Activated CD4-positive, alpha-beta T cell treated with anti-CD3 and anti-CD28 coated beads for 36 hours (primary cell): ENCODE measurements around the gene ZNF414. TPM values are rescaled to one million over a fixed set of nuclear protein-coding genes. Genes with fewer than 3 reads are reported as not detected.
"Not testable (repeated sequence)": the region's sequence is repeated elsewhere in the genome, so short reads cannot be mapped to it uniquely, and the experiment has no call there.

Experiments
- ATAC-seq: fragments of 200-7000 bp; cut with Tn5 transposase; one replicate; pipeline ENCODE4 v1.10.0; 2021; ENCODE audit warnings: mild to moderate bottlenecking, moderate library complexity
- CTCF ChIA-PET: fragments of 350-600 bp; sonication (Branson Sonifier 250); formaldehyde crosslinking; loops from one replicate; lab custom pipeline; 2021; ENCODE audit warnings: antibody characterized with exemption; lab: Charles Lee
- POLR2A ChIA-PET: fragments of 350-600 bp; sonication (Branson Sonifier 250); formaldehyde crosslinking; loops from one replicate; lab custom pipeline; 2021; ENCODE audit warnings: antibody characterized with exemption, inconsistent platforms; lab: Charles Lee
- DNase-seq: peaks from one replicate; pipeline ENCODE4 v3.0.0-alpha.2; 2020
- H3K27ac Mint-ChIP-seq: one replicate; pipeline ENCODE4 v1.8.0; 2021; ENCODE audit warnings: mixed read lengths
- H3K27me3 Mint-ChIP-seq: one replicate; pipeline ENCODE4 v1.8.0; 2021; ENCODE audit warnings: mixed read lengths
- H3K36me3 Mint-ChIP-seq: one replicate; pipeline ENCODE4 v1.8.0; 2021; ENCODE audit warnings: low read depth, mixed read lengths
- H3K4me1 Mint-ChIP-seq: one replicate; pipeline ENCODE4 v1.8.0; 2021; ENCODE audit warnings: mixed read lengths
- H3K4me3 Mint-ChIP-seq: one replicate; pipeline ENCODE4 v1.8.0; 2021; ENCODE audit warnings: mild to moderate bottlenecking, moderate library complexity, mixed read lengths
- H3K9me3 Mint-ChIP-seq: one replicate; pipeline ENCODE4 v1.8.0; 2021; ENCODE audit warnings: low read depth, mixed read lengths
- intact Hi-C, 2 experiments: fragments of 100-400 bp; cut with DNase I in 1 of 2; cut with micrococcal nuclease in 1 of 2; formaldehyde crosslinking; loops; one replicate each; pipeline versions ENCODE4 v1.14.2 to v1.15.1; 2022 to 2024; cut with DNase I, micrococcal nuclease
- total RNA-seq, 2 experiments: library from RNA; stranded (reverse); gene quantifications; one replicate each; pipeline ENCODE4 v1.2.3, GENCODE V29; 2021

ZNF414 gene
- total RNA-seq, 2 experiments from 2014 or later, result 21.0 to 23.7 TPM

GRCh38 chr19:8515317-8515716 lies 1.4 kb upstream of the ZNF414 start:
- intact Hi-C loops, result loop anchor here (1.0 to 5.0 kb wide), 5 partner anchors 54 to 1303 kb away; partner anchors contain the start of genes FBXL12 (in 1 of the 2), MYO1F (in 1 of the 2), PET100 (in 1 of the 2) and XAB2 (in 1 of the 2)
- no peaks in the 10 kb centered on the region for H3K9me3 Mint-ChIP-seq
- H3K27ac Mint-ChIP-seq, result peak overlapping the region; percentile 97
- H3K27me3 Mint-ChIP-seq, result no peaks in the 10 kb centered on the region
- H3K4me3 Mint-ChIP-seq, result peak overlapping the region; percentile 81
- ATAC-seq, result peak; percentile 51
- ChIA-PET CTCF (interaction anchor here (1.0 kb wide), 2 partner anchors 10 to 63 kb away, joined by 4 to 5 read pairs; no protein-coding TSS in a partner anchor), POLR2A (interaction anchor here (0.6 kb wide), 1 partner anchor 10 kb away, joined by 4 read pairs; no protein-coding TSS in a partner anchor)
- DNase-seq, result peak; percentile 81
- peaks cover 3% of the 10 kb centered on the region for H3K36me3 Mint-ChIP-seq
- peaks cover 55% of the 10 kb centered on the region for H3K4me1 Mint-ChIP-seq

GRCh38 chr19:8514505-8515009 lies 590 bp upstream of the ZNF414 start:
- H3K9me3 Mint-ChIP-seq, ATAC-seq, H3K36me3 Mint-ChIP-seq, H3K27me3 Mint-ChIP-seq: not testable (repeated sequence)
- ChIA-PET CTCF (interaction anchor here (0.6 to 1.7 kb wide), 7 partner anchors 9 to 1680 kb away, joined by 3 to 6 read pairs (median 5); partner anchors contain the start of gene DNMT1), POLR2A (interaction anchor here (0.6 to 1.6 kb wide), 10 partner anchors 9 to 611 kb away, joined by 3 to 9 read pairs (median 4); partner anchors contain the start of genes HNRNPM and RAB11B)
- Mint-ChIP-seq H3K27ac (peak overlapping the region; percentile 97), H3K4me1 (peaks cover 55% of the 10 kb centered on the region), H3K4me3 (peak overlapping the region; percentile 81)
- intact Hi-C loops, result loop anchor here (1.0 to 5.0 kb wide), 10 partner anchors 55 to 1818 kb away; partner anchors contain the start of genes ELAVL1 (in 1 of the 2), FBXL12 (in 1 of the 2), KANK3 (in 1 of the 2) and MARCHF2 (in 1 of the 2)
- peak; percentile 34 for DNase-seq

- POLR2A ChIA-PET, result interaction anchor here (0.6 to 1.6 kb wide), 7 partner anchors 18 to 123 kb away, joined by 3 to 9 read pairs (median 3); partner anchors contain the start of genes HNRNPM, MARCHF2 and RAB11B
- H3K27me3 Mint-ChIP-seq, result no peaks in the 10 kb centered on the region
- DNase-seq, result no peak
- peak overlapping the region; percentile 81 for H3K4me3 Mint-ChIP-seq
- CTCF ChIA-PET, result interaction anchor here (0.6 to 1.7 kb wide), 9 partner anchors 26 to 159 kb away, joined by 3 to 9 read pairs (median 5); partner anchors contain the start of gene MYO1F
- no peak for ATAC-seq
- H3K36me3 Mint-ChIP-seq, result peaks cover 3% of the 10 kb centered on the region
- intact Hi-C loops, result loop anchor here (1.0 to 5.0 kb wide), 11 partner anchors 26 to 1819 kb away; partner anchors contain the start of genes HNRNPM (in 2 of the 2), MARCHF2 (in 2 of the 2), KANK3 (in 1 of the 2) and MBD3L1 (in 1 of the 2)
- H3K27ac Mint-ChIP-seq, result peak overlapping the region; percentile 97
- peaks cover 49% of the 10 kb centered on the region for H3K4me1 Mint-ChIP-seq
- no peaks in the 10 kb centered on the region for H3K9me3 Mint-ChIP-seq
Observed at GRCh38 chr19:8513036-8513686, 806 bp downstream of the ZNF414 start.

DNA sequence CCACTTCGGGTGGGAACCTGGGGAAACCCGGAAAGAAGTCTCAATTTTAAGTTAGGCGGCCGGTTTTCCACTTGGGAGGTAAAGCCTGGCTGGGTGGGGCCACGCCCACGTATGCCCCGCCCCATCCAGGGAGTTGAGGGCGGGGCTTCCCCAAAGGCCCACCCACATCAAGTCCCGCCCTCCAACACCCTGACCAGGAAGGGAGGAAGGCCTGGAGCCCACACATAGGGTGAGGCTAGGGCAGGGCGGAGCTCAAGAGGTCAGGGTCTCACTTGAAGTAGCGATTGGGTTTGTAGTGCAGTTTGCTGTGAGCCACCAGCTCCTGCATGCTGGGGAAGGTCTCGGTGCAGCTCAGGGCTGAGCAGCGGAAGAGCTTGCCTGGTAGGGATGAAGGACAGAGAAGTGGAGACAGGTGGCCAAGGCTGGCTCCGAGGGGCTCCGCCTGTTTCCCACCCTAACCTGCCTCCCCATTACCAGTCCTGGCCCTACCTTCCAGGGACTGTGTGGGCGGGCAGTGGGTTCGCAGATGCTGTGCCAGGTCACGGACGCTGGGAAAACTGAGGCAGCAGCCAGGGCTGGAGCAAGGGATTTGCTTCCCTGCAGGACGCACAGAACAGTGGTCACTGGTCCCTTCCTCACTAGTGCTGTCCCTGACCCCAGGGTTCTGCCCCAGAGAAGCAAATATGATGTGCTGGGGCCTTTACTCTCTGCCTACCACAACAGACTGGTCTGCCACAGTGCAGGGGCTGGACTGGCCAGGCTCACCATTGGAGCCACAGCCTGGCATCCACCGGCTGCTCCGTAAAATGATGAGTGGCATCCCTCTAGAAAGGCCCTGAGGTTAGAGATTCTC lies 1.6 kb downstream of the ZNF414 start:
- no peaks in the 10 kb centered on the region for H3K9me3 Mint-ChIP-seq
- POLR2A ChIA-PET, result interaction anchor here (0.6 to 1.1 kb wide), 7 partner anchors 18 to 1075 kb away, joined by 3 to 7 read pairs (median 3); partner anchors contain the start of gene MARCHF2
- H3K27me3 Mint-ChIP-seq, result no peaks in the 10 kb centered on the region
- DNase-seq, result peak; percentile 59
- H3K27ac Mint-ChIP-seq, result peak overlapping the region; percentile 80
- ATAC-seq, result no peak
- H3K36me3 Mint-ChIP-seq, result peaks cover 3% of the 10 kb centered on the region
- H3K4me1 Mint-ChIP-seq, result peaks cover 41% of the 10 kb centered on the region
- CTCF ChIA-PET, result interaction anchor here (0.5 to 1.3 kb wide), 6 partner anchors 10 to 158 kb away, joined by 3 to 7 read pairs (median 3); partner anchors contain the start of gene PRAM1
- peak overlapping the region; percentile 81 for H3K4me3 Mint-ChIP-seq
- intact Hi-C loops, result loop anchor here (2.0 to 5.0 kb wide), 5 partner anchors 68 to 1820 kb away; partner anchors contain the start of genes HNRNPM (in 1 of the 2), KANK3 (in 1 of the 2), MARCHF2 (in 1 of the 2) and RAVER1 (in 1 of the 2)

- H3K27me3 Mint-ChIP-seq, result no peaks in the 10 kb centered on the region
- peaks cover 37% of the 10 kb centered on the region for H3K4me1 Mint-ChIP-seq
- no peaks in the 10 kb centered on the region for H3K9me3 Mint-ChIP-seq
- intact Hi-C loops, result loop anchor here (2.0 to 5.0 kb wide), 5 partner anchors 67 to 1821 kb away; partner anchors contain the start of genes HNRNPM (in 1 of the 2), KANK3 (in 1 of the 2), MARCHF2 (in 1 of the 2) and RAVER1 (in 1 of the 2)
- ChIA-PET POLR2A (interaction anchor here (0.7 to 0.9 kb wide), 3 partner anchors 28 to 169 kb away, joined by 3 to 5 read pairs (median 3); no protein-coding TSS in a partner anchor), CTCF (interaction anchor here (0.6 to 1.0 kb wide), 3 partner anchors 9 to 67 kb away, joined by 3 to 4 read pairs (median 3); partner anchors contain the start of gene PRAM1)
- no peak for ATAC-seq
- no peak for DNase-seq
- H3K27ac Mint-ChIP-seq, result no peak overlapping the region
- peaks cover 3% of the 10 kb centered on the region for H3K36me3 Mint-ChIP-seq
- H3K4me3 Mint-ChIP-seq, result no peak overlapping the region
Observed at GRCh38 chr19:8511573-8512101, 2.3 kb downstream of the ZNF414 start.

- Mint-ChIP-seq H3K27me3 (no peaks in the 10 kb centered on the region), H3K4me3 (no peak overlapping the region), H3K36me3 (peaks cover 3% of the 10 kb centered on the region), H3K9me3 (no peaks in the 10 kb centered on the region), H3K27ac (no peak overlapping the region), H3K4me1 (peaks cover 33% of the 10 kb centered on the region)
- ChIA-PET POLR2A (no interaction called here), CTCF (no interaction called here)
- intact Hi-C loops, result loop anchor here (5.0 kb wide), 3 partner anchors 98 to 1822 kb away; partner anchors contain the start of genes KANK3 (in 1 of the 2), MARCHF2 (in 1 of the 2) and RAVER1 (in 1 of the 2)
- ATAC-seq, result no peak
- no peak for DNase-seq
Observed at GRCh38 chr19:8510589-8511115, 3.3 kb downstream of the ZNF414 start.

GRCh38 chr19:8506402-8506957 lies 7.5 kb downstream of the ZNF414 start:
- Mint-ChIP-seq H3K27ac (peak overlapping the region; percentile 7), H3K9me3 (no peaks in the 10 kb centered on the region), H3K27me3 (no peaks in the 10 kb centered on the region), H3K4me1 (peaks cover 18% of the 10 kb centered on the region), H3K4me3 (peak overlapping the region; percentile 80), H3K36me3 (no peaks in the 10 kb centered on the region)
- ATAC-seq (no peak), DNase-seq (no peak)
- CTCF ChIA-PET, result interaction anchor here (0.6 to 2.0 kb wide), 6 partner anchors 10 to 93 kb away, joined by 3 to 13 read pairs (median 6); partner anchors contain the start of gene MARCHF2
- intact Hi-C loops, result loop anchor here (1.0 to 10.0 kb wide), 4 partner anchors 62 to 152 kb away; partner anchors contain the start of genes HNRNPM (in 1 of the 2) and MARCHF2 (in 1 of the 2)
- POLR2A ChIA-PET, result interaction anchor here (0.5 kb wide), 1 partner anchor 72 kb away, joined by 4 read pairs; no protein-coding TSS in a partner anchor

DNA sequence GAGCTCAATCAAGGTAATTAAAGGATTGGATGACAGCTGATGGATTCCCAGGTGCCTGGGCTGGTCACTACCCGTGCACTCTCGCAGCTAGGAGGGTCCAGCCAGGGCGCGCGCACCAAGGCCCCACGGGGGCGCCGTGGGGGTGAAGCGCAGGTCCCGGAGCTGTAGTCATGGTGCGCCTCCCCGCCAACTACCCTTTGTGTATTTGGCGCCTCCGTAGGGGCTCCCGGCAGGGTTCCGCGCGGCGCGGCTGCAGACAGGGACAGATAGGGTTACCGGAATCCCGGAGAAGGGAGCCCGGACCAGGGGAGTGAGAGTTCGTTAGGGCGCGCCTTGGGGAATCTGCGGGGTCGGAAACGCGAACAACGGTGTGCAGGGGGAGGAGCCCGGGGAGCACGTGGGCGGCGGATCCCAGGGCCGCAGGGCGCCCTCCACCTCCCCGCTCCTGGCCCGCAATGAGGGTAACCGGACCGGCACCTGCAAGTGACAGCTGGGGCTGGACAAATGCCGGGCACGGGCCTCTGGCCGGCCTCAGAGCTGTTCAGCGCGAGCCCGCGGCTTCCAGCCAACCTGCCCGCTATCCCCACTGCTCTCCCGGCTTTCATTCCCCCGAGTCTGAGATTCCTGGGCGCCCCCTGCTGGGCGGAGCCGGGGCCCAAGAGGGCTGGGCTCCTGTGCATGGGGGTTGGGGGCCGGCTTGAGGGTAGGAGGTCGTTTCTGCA lies 8.1 kb downstream of the ZNF414 start:
- H3K9me3 Mint-ChIP-seq, result no peaks in the 10 kb centered on the region
- DNase-seq (peak; percentile 87), ATAC-seq (peak; percentile 79)
- H3K4me3 Mint-ChIP-seq, result peak overlapping the region; percentile 80
- H3K36me3 Mint-ChIP-seq, result no peaks in the 10 kb centered on the region
- peak overlapping the region; percentile 80 for H3K27ac Mint-ChIP-seq
- ChIA-PET CTCF (interaction anchor here (0.6 to 2.0 kb wide), 16 partner anchors 9 to 117 kb away, joined by 3 to 13 read pairs (median 4); partner anchors contain the start of genes HNRNPM and MARCHF2), POLR2A (interaction anchor here (0.5 to 1.0 kb wide), 5 partner anchors 8 to 73 kb away, joined by 3 to 5 read pairs (median 4); partner anchors contain the start of gene ZNF414)
- H3K27me3 Mint-ChIP-seq, result no peaks in the 10 kb centered on the region
- H3K4me1 Mint-ChIP-seq, result peaks cover 18% of the 10 kb centered on the region
- intact Hi-C loops, result loop anchor here (1.0 to 10.0 kb wide), 4 partner anchors 62 to 152 kb away; partner anchors contain the start of genes HNRNPM (in 1 of the 2) and MARCHF2 (in 1 of the 2)
